Femur (tissue), 1 donor: ENCODE measurements around the gene CDKAL1.

Source experiments
- DNase-seq: peaks from one replicate; pipeline ENCODE4 v3.0.0-alpha.2; 2017

Gene CDKAL1

GRCh38 chr6:20997143-20997769 is 463.0 kb downstream of the CDKAL1 start:
- DNase-seq, result no peak

- DNase-seq, result no peak
Observed at GRCh38 chr6:20997770-20998147, 463.5 kb downstream of the CDKAL1 start.

DNA sequence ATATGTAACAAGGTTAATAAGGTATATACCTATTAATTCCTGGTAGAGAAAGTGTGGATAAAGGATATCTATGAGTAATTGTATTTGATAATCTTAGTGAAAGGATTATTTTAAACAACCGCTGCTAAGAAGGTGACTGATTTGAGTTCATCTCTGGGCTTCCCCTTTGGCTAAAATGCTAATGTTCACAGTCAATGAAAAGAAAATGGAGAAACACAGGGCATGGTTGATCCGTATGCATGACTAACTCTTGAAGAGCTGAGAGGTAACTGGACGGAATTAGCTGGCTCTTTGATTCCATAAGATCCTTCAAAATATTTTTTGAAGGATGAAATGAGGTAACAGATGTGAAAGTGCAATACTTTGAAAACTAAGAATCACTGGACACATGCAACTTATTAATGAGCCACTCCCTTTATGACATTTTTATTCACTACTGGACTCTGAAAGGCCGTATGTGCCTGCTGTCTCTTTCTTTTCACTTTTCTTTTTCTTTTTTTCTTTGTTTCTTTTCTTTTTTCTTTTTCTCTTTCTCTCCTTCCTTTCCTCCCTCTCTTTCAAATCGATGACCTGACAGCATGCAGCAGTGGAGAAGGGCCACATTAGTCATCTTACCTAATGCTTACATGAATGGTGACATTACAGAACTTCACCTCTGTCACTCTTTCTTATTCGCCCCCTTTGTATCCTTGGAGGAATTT is 464.6 kb downstream of the CDKAL1 start:
- no peak for DNase-seq

DNA sequence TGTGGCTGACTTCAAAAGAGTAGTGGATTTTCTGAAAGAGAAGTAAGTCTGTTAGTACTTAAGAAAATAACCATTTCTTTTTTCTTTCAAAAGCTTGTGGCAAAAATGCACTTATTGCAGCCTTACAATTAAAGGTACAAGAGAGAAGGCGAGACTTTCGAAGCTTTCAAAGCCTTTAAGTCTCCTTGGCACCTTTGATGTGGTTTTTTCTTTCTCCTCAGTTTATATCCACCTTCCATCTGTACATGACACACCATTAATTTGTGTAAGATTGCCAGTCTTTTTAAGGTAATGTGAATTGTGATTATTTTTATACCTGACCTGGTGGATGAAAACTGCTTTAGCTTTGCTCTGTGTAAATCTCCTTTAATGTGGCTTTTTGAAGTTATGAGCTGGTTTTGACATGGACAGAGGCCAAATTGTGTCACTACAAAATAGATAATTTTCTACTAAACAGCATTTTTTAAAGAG is 466.1 kb downstream of the CDKAL1 start:
- no peak for DNase-seq

GRCh38 chr6:21001736-21002135 is 467.5 kb downstream of the CDKAL1 start:
- DNase-seq, result no peak

DNA sequence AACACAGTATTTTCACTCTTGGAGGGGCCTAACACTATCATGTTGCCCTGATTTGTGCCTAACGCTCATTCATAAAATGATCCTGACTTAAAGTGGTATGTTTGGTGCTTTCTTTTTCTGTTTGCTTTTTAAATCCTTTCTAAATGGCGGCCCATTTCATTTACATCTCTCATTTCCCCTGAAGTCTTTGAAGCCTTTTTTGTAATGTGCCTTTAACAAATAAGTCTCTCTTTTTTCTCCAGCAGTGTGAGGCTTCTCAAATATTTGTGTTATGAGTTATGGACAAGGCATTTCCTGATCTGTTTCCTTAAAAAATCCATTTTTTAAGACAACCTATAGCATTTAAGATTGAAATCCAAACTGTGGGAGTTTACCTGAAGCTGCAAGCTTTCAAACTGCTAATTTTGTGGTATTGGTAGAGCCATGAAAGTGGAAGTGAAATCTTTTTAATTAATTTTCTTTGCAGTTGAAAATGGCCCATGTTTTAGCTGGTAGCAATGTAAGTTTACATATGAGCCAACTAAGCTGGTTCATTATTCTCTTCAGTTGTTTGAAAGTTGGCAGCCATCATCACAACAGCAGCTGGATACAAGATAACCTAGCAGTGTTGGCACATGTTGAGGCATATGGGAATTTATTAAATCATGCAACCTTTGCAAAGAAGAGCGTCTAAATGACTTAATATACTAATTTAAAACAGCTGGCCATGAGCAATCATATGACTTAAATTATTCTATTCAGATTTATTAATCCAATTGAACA is 469.7 kb downstream of the CDKAL1 start:
- no peak for DNase-seq

DNA sequence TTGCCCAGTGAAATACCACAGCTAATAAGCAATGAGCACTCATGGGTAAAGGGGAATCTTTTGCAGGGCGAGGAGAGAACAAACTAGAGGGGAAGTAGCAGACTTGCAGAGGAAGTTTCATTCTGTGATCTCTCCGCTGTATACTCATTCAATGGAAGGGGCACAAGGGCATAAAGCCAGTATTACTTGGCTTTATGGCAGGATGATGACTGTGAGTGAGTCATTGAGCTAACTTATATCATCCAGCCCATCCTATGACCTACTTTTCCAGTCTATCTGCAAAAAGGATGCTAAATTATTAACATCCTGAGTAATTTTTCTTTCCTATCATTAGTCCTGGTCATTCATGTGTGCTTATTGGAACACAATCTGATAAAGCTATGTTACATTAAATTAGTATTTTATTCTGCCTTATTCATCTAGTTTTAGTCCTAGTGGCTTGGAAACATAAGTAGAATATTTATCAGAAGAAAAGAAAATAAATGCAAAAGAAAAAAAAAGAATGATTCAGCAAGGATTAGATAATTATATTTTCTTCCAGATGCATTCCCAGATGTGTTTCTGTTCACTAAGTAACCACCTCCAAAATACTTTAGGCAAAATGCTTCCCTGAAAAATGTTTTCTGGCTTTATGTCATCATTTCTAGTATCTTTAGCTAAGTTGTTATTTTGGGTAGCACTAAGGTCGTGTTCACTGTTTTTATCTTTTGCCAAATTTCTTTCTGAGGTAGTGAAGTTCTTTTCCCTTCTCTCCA is 471.7 kb downstream of the CDKAL1 start:
- DNase-seq, result peak; percentile 39

- DNase-seq, result no peak
Observed at GRCh38 chr6:21019614-21020013, 485.4 kb downstream of the CDKAL1 start.

DNA sequence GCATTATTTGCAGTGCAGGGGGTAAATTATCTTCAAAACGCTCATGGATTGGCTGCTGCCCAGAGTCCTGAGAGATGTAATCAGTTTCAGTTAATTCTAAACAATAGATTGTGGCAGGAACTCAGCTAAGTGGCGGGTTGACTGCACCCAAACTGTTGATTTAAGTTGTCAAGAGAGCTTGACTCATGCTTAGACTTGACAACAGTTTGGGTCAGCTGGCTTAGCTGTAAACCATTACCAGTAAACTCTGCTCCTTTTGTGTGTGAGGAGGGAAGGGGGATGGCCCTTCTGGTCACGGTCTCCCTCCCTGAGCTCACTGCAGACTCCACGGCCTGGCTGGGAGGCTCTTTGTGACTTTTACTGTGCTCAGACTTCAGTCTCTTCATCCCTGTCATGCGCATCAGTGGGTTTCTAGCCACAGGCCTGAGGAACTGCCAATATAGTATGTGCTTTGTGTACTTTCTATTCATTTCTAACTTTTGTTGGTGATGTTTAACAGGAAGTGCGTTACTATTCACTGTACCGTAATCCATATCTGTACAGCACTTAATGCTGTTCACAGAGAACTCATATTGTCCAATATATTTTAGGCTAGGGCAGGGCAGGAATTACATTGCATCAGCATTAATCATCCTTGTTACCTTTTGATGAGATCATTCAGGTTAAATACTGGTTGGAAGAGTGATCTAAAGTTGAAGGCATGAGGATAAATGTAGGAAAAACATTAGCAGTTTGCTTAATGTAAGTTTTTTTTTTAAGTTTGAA is 488.3 kb downstream of the CDKAL1 start:
- DNase-seq, result peak; percentile 25

GRCh38 chr6:21023210-21023609 is 489.0 kb downstream of the CDKAL1 start:
- DNase-seq, result no peak

DNA sequence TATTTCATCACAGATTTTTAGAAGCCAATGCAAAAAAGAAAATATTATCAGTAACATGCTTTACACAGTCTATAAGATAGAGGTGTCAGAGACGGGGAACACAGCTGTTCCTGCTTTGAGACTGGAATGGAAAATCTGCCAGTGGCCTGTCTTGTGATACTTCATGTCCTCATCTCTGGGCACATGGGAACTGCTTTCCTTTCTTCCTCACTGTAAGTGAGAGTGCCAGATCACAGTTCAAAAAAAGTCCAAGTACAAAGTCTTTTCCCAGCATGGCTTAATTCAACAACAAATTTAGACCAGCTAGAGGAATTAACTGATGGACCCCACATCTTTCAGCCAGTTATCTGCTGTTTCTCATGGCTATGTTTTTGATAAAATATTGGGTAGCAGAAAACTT is 490.4 kb downstream of the CDKAL1 start:
- DNase-seq, result no peak

GRCh38 chr6:21026576-21027273 is 492.5 kb downstream of the CDKAL1 start:
- no peak for DNase-seq

GRCh38 chr6:21027507-21027906 is 493.2 kb downstream of the CDKAL1 start:
- DNase-seq, result no peak

- DNase-seq, result no peak
Observed at GRCh38 chr6:21031182-21031581, 496.9 kb downstream of the CDKAL1 start.

- DNase-seq, result no peak
Observed at GRCh38 chr6:21033084-21033483, 498.8 kb downstream of the CDKAL1 start.

DNA sequence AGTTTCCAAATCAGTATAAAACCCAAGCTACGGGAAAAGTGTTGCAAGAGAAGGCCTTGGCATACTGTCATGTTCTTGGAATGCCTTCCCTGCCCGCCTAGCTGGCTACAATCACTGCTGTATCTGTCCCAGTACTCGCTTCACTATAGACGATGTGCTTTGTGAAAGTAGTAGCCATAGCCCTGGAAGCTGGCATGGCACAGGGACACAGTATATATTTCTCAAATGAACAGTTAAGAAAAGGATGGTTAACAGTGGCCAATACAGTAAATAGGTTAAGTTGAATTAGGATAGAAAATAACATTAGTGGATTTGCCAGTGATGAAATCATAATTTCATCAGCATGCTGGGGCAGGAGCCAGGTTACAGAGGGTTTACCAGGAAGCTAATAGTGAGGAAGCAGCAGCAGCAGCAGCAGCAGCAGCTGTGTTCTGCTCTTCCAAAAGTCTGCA is 499.3 kb downstream of the CDKAL1 start:
- peak; percentile 83 for DNase-seq

- no peak for DNase-seq
Observed at GRCh38 chr6:21034345-21034744, 500.1 kb downstream of the CDKAL1 start.

GRCh38 chr6:21037453-21037852 is 503.2 kb downstream of the CDKAL1 start:
- DNase-seq, result no peak

DNA sequence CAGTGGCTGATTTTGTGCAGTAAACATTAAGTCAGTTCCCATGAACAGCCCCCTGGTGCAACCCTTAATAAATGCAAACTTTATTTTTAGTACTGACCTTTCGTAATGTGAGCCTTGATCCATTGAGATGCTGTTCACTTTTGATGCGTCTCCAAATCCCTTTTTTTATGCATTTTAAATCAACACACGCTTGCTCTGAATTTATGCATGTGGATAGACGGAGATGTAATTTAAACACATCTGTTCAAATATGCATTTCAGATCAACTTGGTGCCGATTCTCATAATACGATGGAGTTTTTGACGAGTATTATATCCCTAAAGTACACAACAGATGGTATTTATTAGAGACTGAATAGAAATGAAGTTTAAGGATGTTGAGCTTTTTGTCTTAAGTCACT is 505.7 kb downstream of the CDKAL1 start:
- DNase-seq, result no peak

DNA sequence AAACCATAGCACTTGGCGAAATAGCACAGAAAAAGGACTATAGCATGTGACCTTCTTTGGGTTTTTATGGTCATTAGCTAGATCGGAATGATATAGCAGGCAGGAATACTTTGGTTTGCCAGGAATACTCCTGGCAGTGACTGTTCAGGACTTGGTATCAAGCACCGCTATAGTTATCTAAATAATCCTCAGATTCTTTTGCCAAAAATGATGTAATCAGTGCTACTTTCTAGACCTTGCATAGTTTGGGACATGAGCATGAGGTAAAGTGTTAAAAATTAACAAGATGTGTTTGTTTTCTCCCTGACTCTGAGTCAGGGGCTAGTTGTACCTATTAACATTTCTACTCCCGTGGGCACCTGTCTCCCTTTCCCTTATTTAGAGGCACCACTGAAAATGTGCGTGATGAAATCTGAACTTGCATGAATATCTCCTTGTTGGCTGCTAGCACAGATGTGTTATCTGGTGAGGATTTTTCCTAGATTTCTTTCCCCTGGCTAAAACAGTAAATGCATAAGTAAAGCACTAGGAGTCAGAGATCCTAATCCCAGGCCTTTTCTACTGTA is 511.0 kb downstream of the CDKAL1 start:
- no peak for DNase-seq

DNA sequence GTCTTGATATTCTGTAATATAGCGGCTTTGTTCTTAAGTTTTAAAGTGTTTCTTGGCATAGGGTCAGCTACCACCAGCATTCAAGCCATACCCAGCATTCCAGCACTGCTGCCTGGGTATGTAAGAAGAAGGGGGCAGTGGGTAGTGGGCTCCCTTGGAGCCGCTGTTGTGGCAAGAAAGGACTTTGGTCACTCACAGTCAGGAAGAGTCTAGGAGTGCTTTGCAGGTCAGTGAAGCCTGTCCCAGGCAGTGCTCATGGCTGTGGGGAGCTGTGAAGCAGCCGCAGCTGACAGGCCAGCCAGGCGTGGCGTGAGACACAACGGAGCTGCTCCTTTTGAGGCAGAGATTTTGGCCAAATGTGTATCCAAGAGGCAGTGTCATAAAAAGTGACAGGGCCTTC is 512.0 kb downstream of the CDKAL1 start:
- no peak for DNase-seq
